Body of pancreas (tissue), 4 donors: ENCODE measurements around the gene FAM120B. TPM values are rescaled to one million over a fixed set of nuclear protein-coding genes. Genes with fewer than 3 reads are reported as not detected.

ENCODE experiments used
- ATAC-seq: fragments of 150-250 bp; one replicate; pipeline ENCODE4 v1.9.1; 2016
- DNase-seq, 4 donors: peaks; one replicate each; pipeline ENCODE4 v3.0.0-alpha.2; 2019
- H3K27ac ChIP-seq, 4 donors: fragments of 200-600 bp; sonication (generic); 1 replicate in 3 of 4; 2 replicates in 1 of 4; pipeline versions ENCODE4 v1.5.1 to v1.6.1; 2016 to 2019; ENCODE audit warnings: mild to moderate bottlenecking in 1 of 4, mixed read lengths in 1 of 4, moderate library complexity in 1 of 4
- H3K27me3 ChIP-seq, 2 donors: fragments of 200-600 bp; sonication (generic); one replicate each; pipeline ENCODE4 v1.6.0; 2016; ENCODE audit warnings: mild to moderate bottlenecking in 1 of 2
- H3K36me3 ChIP-seq, 2 donors: fragments of 200-600 bp; sonication (generic); replicated peaks in 1 of 2; 2 replicates each; pipeline ENCODE4 v1.5.1; 2016; ENCODE audit warnings: low read depth in 2 of 2; ENCODE audit not compliant: insufficient read depth in 1 of 2
- H3K4me1 ChIP-seq: fragments of 200-600 bp; sonication (generic); one replicate; pipeline ENCODE4 v1.6.0; 2016
- H3K4me3 ChIP-seq, 2 donors: fragments of 200-600 bp; sonication (generic); 1 replicate in 1 of 2; 2 replicates in 1 of 2; pipeline ENCODE4 v1.5.1; 2016 to 2019
- H3K9me3 ChIP-seq, 3 donors: fragments of 200-600 bp; sonication (generic); 1 replicate in 2 of 3; 2 replicates in 1 of 3; pipeline ENCODE4 v1.5.1; 2016
- CTCF ChIP-seq, 7 experiments: fragments of 450-650 bp in 4 of 7; fragments of 200-600 bp in 3 of 7; sonication (generic) in 3 of 7; IDR thresholded peaks; one replicate each; pipeline ENCODE4 v1.5.1; 2016 to 2019; ENCODE audit warnings: antibody characterized with exemption in 7 of 7
- POLR2A ChIP-seq, 3 donors: fragments of 450-650 bp; IDR thresholded peaks; one replicate each; pipeline ENCODE4 v1.6.1; 2016; ENCODE audit warnings: antibody characterized with exemption in 3 of 3, mild to moderate bottlenecking in 2 of 3
- WGBS, 2 donors: methylation state at CpG; one replicate each; pipeline ENCODE4 v1.1.5; 2017; 5-methylcytosine and 5-hydroxymethylcytosine counted together
- intact Hi-C: fragments of 100-400 bp; cut with DNase I; formaldehyde crosslinking; loops from one replicate; pipeline ENCODE4 v1.15.1; 2023
- total RNA-seq, 2 donors: library from RNA; depleted of rRNA; stranded (reverse); fragments of >200 nt; gene quantifications; one replicate each; pipeline ENCODE4 v1.1.0, GENCODE V29; 2016

Gene FAM120B
- total RNA-seq, 2 donors from 2014 or later, result 15.6 to 29.0 TPM

GRCh38 chr6:170442596-170442995 is 136.0 kb downstream of the FAM120B start:
- Histone ChIP-seq H3K27ac (no peak overlapping the region), H3K36me3 (no peaks in the 10 kb centered on the region), H3K27me3 (no peaks in the 10 kb centered on the region), H3K4me3 (no peak overlapping the region), H3K4me1 (peaks cover 9% of the 10 kb centered on the region), H3K9me3 (no peaks in the 10 kb centered on the region)
- 89 to 91% methylated on average over 8 of the region's 8 CpGs for WGBS, 2 donors
- TF ChIP-seq CTCF (IDR thresholded peaks at IDR 0.05) (no peak), POLR2A (IDR thresholded peaks at IDR 0.05) (no peak)
- no peak for DNase-seq
- intact Hi-C loops, result no loop called here
- no peak for ATAC-seq

DNA sequence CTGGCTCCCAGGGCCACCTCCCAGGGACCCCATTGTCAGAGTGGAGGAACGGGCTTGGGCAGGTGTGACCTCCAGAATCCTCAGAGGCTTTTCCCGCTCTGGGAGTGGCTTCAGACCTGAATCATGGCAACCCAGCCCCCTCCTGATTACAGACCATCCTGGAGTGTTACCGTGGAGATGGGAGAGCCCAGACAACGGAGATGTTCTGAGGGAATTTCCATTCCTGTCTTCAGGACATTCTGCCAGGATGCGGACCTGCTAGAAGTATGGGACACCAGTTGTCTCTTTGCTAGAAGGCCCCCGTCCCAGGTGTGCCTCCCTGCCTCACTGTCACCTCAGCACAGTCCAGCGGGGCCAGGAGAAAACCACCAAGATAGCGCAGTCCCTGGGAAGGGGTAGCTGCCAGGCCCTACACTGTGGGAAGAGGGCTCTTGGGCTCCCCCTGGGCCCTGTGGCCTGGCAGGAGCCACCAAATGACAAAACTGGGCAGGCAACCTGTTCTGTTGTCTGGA is 136.6 kb downstream of the FAM120B start:
- H3K4me1 ChIP-seq, result peaks cover 3% of the 10 kb centered on the region
- H3K9me3 ChIP-seq, result no peaks in the 10 kb centered on the region
- ATAC-seq (no peak), DNase-seq (no peak)
- H3K36me3 ChIP-seq, result no peaks in the 10 kb centered on the region
- H3K4me3 ChIP-seq, result no peak overlapping the region
- no peak for TF ChIP-seq POLR2A (IDR thresholded peaks at IDR 0.05)
- no peak for TF ChIP-seq CTCF (IDR thresholded peaks at IDR 0.05)
- intact Hi-C loops, result no loop called here
- no peak overlapping the region for H3K27ac ChIP-seq
- no peaks in the 10 kb centered on the region for H3K27me3 ChIP-seq
- WGBS, 2 donors, result 84 to 90% methylated on average over 4 to 8 of the region's 8 CpGs

GRCh38 chr6:170444056-170444591 is 137.6 kb downstream of the FAM120B start:
- no peaks in the 10 kb centered on the region for H3K9me3 ChIP-seq
- no peak overlapping the region for H3K4me3 ChIP-seq
- no peaks in the 10 kb centered on the region for H3K4me1 ChIP-seq
- ATAC-seq (no peak), DNase-seq (no peak)
- H3K27me3 ChIP-seq, result no peaks in the 10 kb centered on the region
- 83 to 90% methylated on average over 18 of the region's 18 CpGs for WGBS, 2 donors
- H3K36me3 ChIP-seq, result no peaks in the 10 kb centered on the region
- intact Hi-C loops, result no loop called here
- H3K27ac ChIP-seq, result no peak overlapping the region
- TF ChIP-seq CTCF (IDR thresholded peaks at IDR 0.05) (no peak), POLR2A (IDR thresholded peaks at IDR 0.05) (no peak)

GRCh38 chr6:170444811-170445211 is 138.3 kb downstream of the FAM120B start:
- TF ChIP-seq POLR2A (IDR thresholded peaks at IDR 0.05) (no peak), CTCF (IDR thresholded peaks at IDR 0.05) (no peak)
- no peak overlapping the region for H3K27ac ChIP-seq
- no peaks in the 10 kb centered on the region for H3K27me3 ChIP-seq
- no peaks in the 10 kb centered on the region for H3K36me3 ChIP-seq
- WGBS, 2 donors, result 72 to 78% methylated on average over 10 to 15 of the region's 15 CpGs
- no peaks in the 10 kb centered on the region for H3K9me3 ChIP-seq
- H3K4me1 ChIP-seq, result no peaks in the 10 kb centered on the region
- no peak overlapping the region for H3K4me3 ChIP-seq
- intact Hi-C loops, result no loop called here
- ATAC-seq (no peak), DNase-seq (no peak)

GRCh38 chr6:170445487-170445886 is 138.9 kb downstream of the FAM120B start:
- DNase-seq (no peak), ATAC-seq (no peak)

More at GRCh38 chr6:170445487-170445886, 138.9 kb downstream of the FAM120B start:
- WGBS, 2 donors, result 88 to 92% methylated on average over 17 of the region's 17 CpGs
- no peaks in the 10 kb centered on the region for H3K9me3 ChIP-seq
- H3K36me3 ChIP-seq, result no peaks in the 10 kb centered on the region
- H3K4me3 ChIP-seq, result no peak overlapping the region
- TF ChIP-seq POLR2A (IDR thresholded peaks at IDR 0.05) (no peak), CTCF (IDR thresholded peaks at IDR 0.05) (no peak)
- no peaks in the 10 kb centered on the region for H3K4me1 ChIP-seq
- intact Hi-C loops, result no loop called here
- no peak overlapping the region for H3K27ac ChIP-seq
- H3K27me3 ChIP-seq, result no peaks in the 10 kb centered on the region
